GM10248 (cell line): Measurements from ENCODE around the gene DACH1.

Experiments
- CTCF ChIA-PET: fragments of 300-600 bp; sonication (Branson Sonifier 250); formaldehyde crosslinking; extraction: SDS; loops from one replicate; lab custom pipeline; 2021; ENCODE audit warnings: antibody characterized with exemption; lab: Yijun Ruan, JAX
- POLR2A ChIA-PET: fragments of 350-650 bp; sonication (Branson Sonifier 250); formaldehyde crosslinking; extraction: SDS; loops from one replicate; lab custom pipeline; 2020; ENCODE audit warnings: antibody characterized with exemption; lab: Yijun Ruan, JAX
- DNase-seq: peaks from one replicate; pipeline ENCODE4 v3.0.0; 2012; ENCODE audit errors: extremely low spot score
- CTCF ChIP-seq: IDR thresholded peaks from 2 replicates; pipeline ENCODE4 v1.5.1; 2012; ENCODE audit warnings: mild to moderate bottlenecking, low read depth; ENCODE audit errors: extremely low read depth, missing control alignments, control extremely low read depth

DACH1 gene

GRCh38 chr13:71820699-71821098 lies 46.3 kb downstream of the DACH1 start:
- no peak for DNase-seq
- CTCF ChIA-PET: no interaction called here
- POLR2A ChIA-PET: no interaction called here
- TF ChIP-seq CTCF: no peak

DNA sequence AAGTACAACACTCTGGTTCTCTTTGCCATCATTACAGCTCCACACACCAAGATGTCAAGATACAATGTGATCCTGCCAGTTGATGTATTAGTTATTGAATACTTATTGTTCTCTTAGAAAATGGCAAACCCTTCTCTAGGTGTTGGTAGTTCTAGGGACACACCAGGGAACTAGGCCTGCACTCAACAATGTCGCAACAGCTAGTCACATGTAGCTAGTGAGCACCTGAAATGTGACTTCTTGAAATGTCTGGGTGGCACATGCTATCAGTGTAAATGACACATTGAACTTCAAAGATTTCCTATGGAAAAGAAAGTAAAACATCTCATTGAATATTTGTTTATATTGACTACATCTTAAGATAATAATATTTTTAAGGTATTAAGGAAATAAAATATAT lies 49.7 kb downstream of the DACH1 start:
- DNase-seq: no peak
- ChIA-PET CTCF (interaction anchor here (1.4 kb wide), 1 partner anchor 30 kb away, joined by 3 read pairs; no protein-coding TSS in a partner anchor), POLR2A (no interaction called here)
- TF ChIP-seq CTCF: no peak

DNA sequence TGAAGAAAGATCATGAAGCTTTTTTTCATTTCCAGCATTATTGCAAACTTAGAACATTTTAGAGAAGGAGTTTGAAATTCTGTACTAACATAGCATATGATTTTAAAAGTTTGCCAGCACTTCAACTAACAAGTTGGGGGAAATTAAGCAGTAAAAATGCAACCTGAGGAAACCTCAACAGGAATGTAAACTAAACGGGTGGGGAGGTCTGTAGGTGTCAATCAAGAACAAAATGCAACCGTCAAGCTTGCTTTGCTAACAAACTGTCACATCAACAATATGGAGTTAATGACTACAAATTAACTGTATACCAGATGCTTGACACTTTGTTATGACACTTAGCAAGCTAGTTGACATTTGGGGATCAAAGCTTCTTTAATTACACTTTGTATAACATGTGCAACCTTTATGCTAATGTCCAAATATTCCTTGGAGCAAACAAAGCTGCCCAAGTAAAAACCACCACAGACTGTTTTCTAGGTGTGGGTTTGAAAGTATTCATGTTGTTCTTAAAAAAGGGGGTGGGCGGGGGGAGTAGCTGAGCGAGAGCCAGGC lies 52.1 kb downstream of the DACH1 start:
- no peak for TF ChIP-seq CTCF
- no peak for DNase-seq
- ChIA-PET POLR2A (no interaction called here), CTCF (interaction anchor here (1.2 kb wide), 1 partner anchor 13 kb away, joined by 4 read pairs; no protein-coding TSS in a partner anchor)

GRCh38 chr13:71813187-71813586 lies 53.8 kb downstream of the DACH1 start:
- TF ChIP-seq CTCF: no peak
- POLR2A ChIA-PET: no interaction called here
- no peak for DNase-seq
- CTCF ChIA-PET: interaction anchor here (1.0 kb wide), 1 partner anchor 12 kb away, joined by 3 read pairs; no protein-coding TSS in a partner anchor

DNA sequence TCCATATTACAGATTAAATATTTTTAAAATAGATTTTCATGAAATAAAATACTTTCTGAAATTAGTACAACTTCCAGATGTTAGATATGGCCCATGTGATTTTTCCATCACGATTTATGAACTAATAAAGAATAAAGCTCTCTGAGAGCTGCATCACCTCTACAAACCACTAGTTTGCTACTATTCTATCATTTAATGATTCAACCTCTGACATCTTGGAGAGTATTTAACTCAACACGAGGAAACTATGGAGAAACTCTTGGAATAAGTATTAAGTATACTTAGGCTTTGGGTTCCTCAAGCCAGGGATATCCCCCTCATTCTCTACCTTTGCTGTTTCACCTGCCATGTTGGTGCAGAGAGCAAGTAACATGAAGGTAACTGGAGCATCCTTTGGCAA lies 55.7 kb downstream of the DACH1 start:
- TF ChIP-seq CTCF: no peak
- ChIA-PET POLR2A (no interaction called here), CTCF (no interaction called here)
- no peak for DNase-seq

DNA sequence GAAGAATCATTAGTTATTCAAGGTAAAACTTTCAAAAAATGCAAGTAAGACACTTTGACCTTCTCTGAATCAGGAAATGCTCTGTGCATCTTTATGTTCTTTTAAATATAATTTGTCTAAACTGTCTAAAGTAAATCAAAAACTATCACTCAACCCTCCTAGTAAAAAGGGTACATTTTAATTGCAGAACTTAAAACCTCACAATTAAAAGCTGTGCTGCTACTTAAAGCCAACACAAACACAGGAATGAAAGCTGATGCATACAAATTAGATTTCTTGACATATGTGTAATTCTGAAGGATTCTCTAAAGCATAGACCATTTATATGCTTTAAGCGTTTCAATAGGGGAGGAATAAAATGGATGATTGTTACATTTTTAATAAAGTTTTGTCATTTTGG lies 58.3 kb downstream of the DACH1 start:
- POLR2A ChIA-PET: no interaction called here
- DNase-seq: no peak
- CTCF ChIA-PET: interaction anchor here (1.3 kb wide), 1 partner anchor 14 kb away, joined by 4 read pairs; no protein-coding TSS in a partner anchor
- TF ChIP-seq CTCF: no peak
